H1 (cell line): Measurements from ENCODE around the gene HSD17B3.

Source experiments
- BACH1 ChIP-seq: IDR thresholded peaks from 2 replicates; pipeline ENCODE4 v1.6.1; 2012; ENCODE audit warnings: low read length, improper control_type of control experiment
- CBX5 ChIP-seq: fragments of 300-800, 300-1000 bp; sonication (generic); IDR thresholded peaks from 2 replicates; pipeline ENCODE4 v1.7.1; 2016; ENCODE audit warnings: antibody characterized with exemption, low read length, low read depth
- CTBP2 ChIP-seq: IDR thresholded peaks from 2 replicates; pipeline ENCODE4 v1.7.0; 2011; ENCODE audit warnings: borderline replicate concordance, mild to moderate bottlenecking, moderate library complexity, mixed read lengths, low read length; ENCODE audit not compliant: insufficient read depth, insufficient read length
- CTCF ChIP-seq, 3 experiments: IDR thresholded peaks; 1 replicate in 2 of 3; 2 replicates in 1 of 3; pipeline versions ENCODE4 v1.5.1 to v1.6.1; 2011; ENCODE audit warnings: low read length in 3 of 3, mild to moderate bottlenecking in 3 of 3, inconsistent platforms in 2 of 3, low read depth in 1 of 3, moderate library complexity in 1 of 3; ENCODE audit not compliant: insufficient read depth in 1 of 3; ENCODE audit errors: control extremely low read depth in 1 of 3
- GABPA ChIP-seq: IDR thresholded peaks from 2 replicates; pipeline ENCODE4 v1.6.1; 2011; ENCODE audit warnings: mild to moderate bottlenecking, low read length, moderate library complexity, borderline replicate concordance; ENCODE audit not compliant: insufficient read depth
- HDAC2 ChIP-seq, 2 experiments: fragments of 300-600 bp in 1 of 2; sonication (generic) in 1 of 2; IDR thresholded peaks; 2 replicates each; pipeline ENCODE4 v1.6.1; 2011 to 2012; ENCODE audit warnings: low read depth in 2 of 2, low read length in 2 of 2, mild to moderate bottlenecking in 2 of 2, moderate library complexity in 2 of 2, borderline replicate concordance in 1 of 2, inconsistent platforms in 1 of 2
- HDAC6 ChIP-seq: IDR thresholded peaks from one replicate; pipeline ENCODE4 v1.7.1; 2012; ENCODE audit warnings: low read depth, mild to moderate bottlenecking, inconsistent platforms, low read length, moderate library complexity
- MAX ChIP-seq: IDR thresholded peaks from 2 replicates; pipeline ENCODE4 v1.6.1; 2012; ENCODE audit warnings: inconsistent platforms
- POLR2A ChIP-seq, 2 experiments: IDR thresholded peaks; 1 replicate in 1 of 2; 2 replicates in 1 of 2; pipeline ENCODE4 v1.6.1; 2011; ENCODE audit warnings: low read depth in 2 of 2, low read length in 2 of 2, mild to moderate bottlenecking in 2 of 2; ENCODE audit errors: control extremely low read depth in 1 of 2
- POLR2AphosphoS5 ChIP-seq: IDR thresholded peaks from 2 replicates; pipeline ENCODE4 v1.6.1; 2011; ENCODE audit warnings: low read depth, low read length
- TAF1 ChIP-seq: IDR thresholded peaks from 2 replicates; pipeline ENCODE4 v1.6.1; 2011; ENCODE audit warnings: mild to moderate bottlenecking, low read depth, low read length
- USF2 ChIP-seq: IDR thresholded peaks from 2 replicates; pipeline ENCODE4 v1.6.1; 2011; ENCODE audit warnings: low read length, improper control_type of control experiment
- TF ChIP-seq, protein P1 (sequence below): IDR thresholded peaks from 2 replicates; pipeline ENCODE4 v1.6.1; 2012; ENCODE audit warnings: inconsistent platforms

GRCh38 chr9:96281641-96282040 lies 20.3 kb downstream of the HSD17B3 start:
- TF ChIP-seq POLR2A (IDR thresholded peaks at IDR 0.05; ENCODE audit: control extremely low read depth in 1 of 2, low read depth in 2 of 2, low read length in 2 of 2), result no peak
- no peak for TF ChIP-seq USF2
- no peak for TF ChIP-seq CTCF (IDR thresholded peaks at IDR 0.05; ENCODE audit: control extremely low read depth in 1 of 3, insufficient read depth in 1 of 3, low read depth in 1 of 3, low read length in 3 of 3)
- no peak for TF ChIP-seq POLR2AphosphoS5
- TF ChIP-seq BACH1, result no peak
- no peak for TF ChIP-seq CBX5
- TF ChIP-seq GABPA, result no peak
- no peak for TF ChIP-seq HDAC6
- TF ChIP-seq HDAC2 (IDR thresholded peaks at IDR 0.05; ENCODE audit: borderline replicate concordance in 1 of 2, low read depth in 2 of 2, low read length in 2 of 2), result no peak
- TF ChIP-seq, protein P1, sequence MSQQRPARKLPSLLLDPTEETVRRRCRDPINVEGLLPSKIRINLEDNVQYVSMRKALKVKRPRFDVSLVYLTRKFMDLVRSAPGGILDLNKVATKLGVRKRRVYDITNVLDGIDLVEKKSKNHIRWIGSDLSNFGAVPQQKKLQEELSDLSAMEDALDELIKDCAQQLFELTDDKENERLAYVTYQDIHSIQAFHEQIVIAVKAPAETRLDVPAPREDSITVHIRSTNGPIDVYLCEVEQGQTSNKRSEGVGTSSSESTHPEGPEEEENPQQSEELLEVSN, result no peak
- TF ChIP-seq MAX, result no peak
- TF ChIP-seq CTBP2, result no peak
- no peak for TF ChIP-seq TAF1
